HL-60 (cell line): Measurements from ENCODE around the gene VSTM2B.

Source experiments
- DNase-seq, 2 experiments: peaks; one replicate each; pipeline ENCODE4 v3.0.0-alpha.2; 2010 to 2020; ENCODE audit warnings: low read depth in 1 of 2, low spot score in 1 of 2
- H3K27ac ChIP-seq: fragments of 250-450 bp; sonication (Bioruptor Pico); replicated peaks from 2 replicates; pipeline ENCODE4 v1.5.1; 2020; ENCODE audit warnings: mild to moderate bottlenecking, moderate library complexity
- H3K27me3 ChIP-seq: fragments of 250-450 bp; sonication (Bioruptor Pico); 2 replicates; pipeline ENCODE4 v1.5.1; 2021; ENCODE audit warnings: mild to moderate bottlenecking, moderate library complexity; ENCODE audit not compliant: insufficient read depth, poor library complexity, severe bottlenecking
- H3K4me3 ChIP-seq: replicated peaks from 2 replicates; pipeline ENCODE4 v1.5.1; 2011; ENCODE audit warnings: mild to moderate bottlenecking, control low read depth, low read length; ENCODE audit not compliant: insufficient read depth
- CTCF ChIP-seq: IDR thresholded peaks from one replicate; pipeline ENCODE4 v1.5.1; 2011; ENCODE audit warnings: low read length, control low read depth, inconsistent platforms; ENCODE audit not compliant: insufficient read depth
- GABPA ChIP-seq: IDR thresholded peaks from 2 replicates; pipeline ENCODE4 v1.6.1; 2012; ENCODE audit warnings: low read depth
- POLR2AphosphoS5 ChIP-seq: IDR thresholded peaks from 2 replicates; pipeline ENCODE4 v1.6.1; 2012; ENCODE audit warnings: low read depth
- REST ChIP-seq: IDR thresholded peaks from 2 replicates; pipeline ENCODE4 v1.6.1; 2012; ENCODE audit warnings: low read depth; ENCODE audit not compliant: insufficient replicate concordance
- SPI1 ChIP-seq: IDR thresholded peaks from 2 replicates; pipeline ENCODE4 v1.6.1; 2012; ENCODE audit warnings: low read depth, mild to moderate bottlenecking, borderline replicate concordance

VSTM2B gene

DNA sequence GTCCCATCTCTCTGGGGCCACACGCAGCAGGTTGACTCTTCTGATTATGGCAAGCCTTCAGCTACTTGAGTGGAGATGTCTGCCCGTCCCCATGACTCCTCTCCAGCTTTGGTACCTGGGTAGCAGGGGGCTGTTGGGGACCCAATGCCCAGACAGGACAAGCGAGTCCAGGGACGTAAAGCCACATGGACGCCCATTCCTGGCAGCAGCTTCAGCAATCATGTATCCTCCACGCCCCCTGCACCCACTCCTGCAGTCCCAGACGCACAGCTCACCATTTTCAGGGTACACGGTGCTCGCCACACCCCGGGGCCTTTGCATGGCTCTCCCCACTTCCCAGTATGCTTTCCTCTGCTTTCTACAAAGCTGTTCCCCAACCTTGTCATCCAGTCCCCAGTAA, 22.0 kb upstream of the VSTM2B start:
- no peak overlapping the region for H3K27ac ChIP-seq

GRCh38 chr19:29504454-29504853, 21.3 kb upstream of the VSTM2B start:
- TF ChIP-seq GABPA, result no peak
- TF ChIP-seq REST, result no peak
- TF ChIP-seq CTCF, result no peak
- no peak for TF ChIP-seq SPI1
- TF ChIP-seq POLR2AphosphoS5, result no peak
- Histone ChIP-seq H3K4me3 (no peak overlapping the region), H3K27ac (no peak overlapping the region), H3K27me3 (no peaks in the 10 kb centered on the region)
- no peak for DNase-seq

More for the DNA sequence above, 22.0 kb upstream of the VSTM2B start:
- no peaks in the 10 kb centered on the region for H3K27me3 ChIP-seq
- TF ChIP-seq POLR2AphosphoS5 (no peak), REST (no peak), CTCF (no peak), SPI1 (no peak), GABPA (no peak)
- H3K4me3 ChIP-seq, result no peak overlapping the region
- no peak for DNase-seq

GRCh38 chr19:29505097-29505824, 20.5 kb upstream of the VSTM2B start:
- Histone ChIP-seq H3K4me3 (no peak overlapping the region), H3K27me3 (no peaks in the 10 kb centered on the region), H3K27ac (no peak overlapping the region)
- no peak for DNase-seq
- TF ChIP-seq POLR2AphosphoS5 (no peak), REST (no peak), SPI1 (no peak)
